ENCODE data around the gene TMEM50A. TPM values are rescaled to one million over a fixed set of nuclear protein-coding genes. Genes with fewer than 3 reads are reported as not detected.
"Not testable (repeated sequence)": the region's sequence is repeated elsewhere in the genome, so short reads cannot be mapped to it uniquely, and the experiment has no call there.

Gene TMEM50A
- total RNA-seq, 5 donors from 2014 or later (not counting 1 experiment from before 2014, with no cell fraction given): 74.8 to 104 (median 97.2) TPM

DNA sequence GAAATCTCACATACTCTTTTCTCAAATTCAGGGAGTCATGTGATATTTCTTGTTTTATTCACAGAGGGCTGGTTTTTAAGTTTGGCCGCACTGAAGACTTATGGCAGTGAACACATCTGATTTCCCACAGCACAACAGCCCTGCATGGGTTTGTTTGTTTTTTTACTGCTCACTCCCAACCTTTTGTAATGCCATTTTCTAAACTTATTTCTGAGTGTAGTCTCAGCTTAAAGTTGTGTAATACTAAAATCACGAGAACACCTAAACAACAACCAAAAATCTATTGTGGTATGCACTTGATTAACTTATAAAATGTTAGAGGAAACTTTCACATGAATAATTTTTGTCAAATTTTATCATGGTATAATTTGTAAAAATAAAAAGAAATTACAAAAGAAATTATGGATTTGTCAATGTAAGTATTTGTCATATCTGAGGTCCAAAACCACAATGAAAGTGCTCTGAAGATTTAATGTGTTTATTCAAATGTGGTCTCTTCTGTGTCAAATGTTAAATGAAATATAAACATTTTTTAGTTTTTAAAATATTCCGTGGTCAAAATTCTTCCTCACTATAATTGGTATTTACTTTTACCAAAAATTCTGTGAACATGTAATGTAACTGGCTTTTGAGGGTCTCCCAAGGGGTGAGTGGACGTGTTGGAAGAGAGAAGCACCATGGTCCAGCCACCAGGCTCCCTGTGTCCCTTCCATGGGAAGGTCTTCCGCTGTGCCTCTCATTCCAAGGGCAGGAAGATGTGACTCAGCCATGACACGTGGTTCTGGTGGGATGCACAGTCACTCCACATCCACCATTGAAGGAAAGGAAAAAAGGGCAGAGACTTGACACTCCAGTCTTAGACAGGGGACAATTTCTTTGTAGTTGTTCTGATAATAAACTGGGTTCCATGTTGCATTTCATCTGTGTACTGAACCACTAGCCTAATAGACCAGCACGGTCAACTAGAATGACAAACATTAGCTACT lies 22.8 kb downstream of the TMEM50A start:
- DNase-seq: no peak
- Mint-ChIP-seq H3K27me3 (no peaks in the 10 kb centered on the region), H3K36me3 (peaks cover 40% of the 10 kb centered on the region), H3K4me3 (no peak overlapping the region), H3K4me1 (peaks cover 13 to 25% (median 18%) of the 10 kb centered on the region in 3 donors), H3K9me3 (no peaks in the 10 kb centered on the region), H3K27ac (peak overlapping the region; percentile 49 to 75)
- WGBS (ENCODE audit: insufficient coverage): 100% methylated on average over 2 of the region's 7 CpGs
- H3K27me3 ChIP-seq (replicated peaks in 1 of 2; ENCODE audit: control insufficient read depth in 2 of 2, extremely low read depth in 1 of 2, insufficient read depth in 2 of 2, low read length in 1 of 2): no peaks in the 10 kb centered on the region
- ChIA-PET POLR2A (no interaction called here), CTCF (no interaction called here)
- no peak for ATAC-seq (replicated peaks in 1 of 4)
- no peaks in the 10 kb centered on the region for H3K9me3 ChIP-seq
- no peaks in the 10 kb centered on the region for H3K4me1 ChIP-seq (ENCODE audit: control insufficient read depth in 1 of 2, extremely low read depth in 1 of 2, insufficient read depth in 2 of 2, low read length in 2 of 2)
- no peak overlapping the region for H3K4me3 ChIP-seq (ENCODE audit: control insufficient read depth in 1 of 2, extremely low read depth in 1 of 2, low read length in 1 of 2)
- no peak overlapping the region for H3K27ac ChIP-seq (ENCODE audit: low read length)
- H3K36me3 ChIP-seq (ENCODE audit: control insufficient read depth in 2 of 2, extremely low read depth in 1 of 2, insufficient read depth in 1 of 2, low read length in 1 of 2): peaks cover 6 to 50% of the 10 kb centered on the region in 2 donors

DNA sequence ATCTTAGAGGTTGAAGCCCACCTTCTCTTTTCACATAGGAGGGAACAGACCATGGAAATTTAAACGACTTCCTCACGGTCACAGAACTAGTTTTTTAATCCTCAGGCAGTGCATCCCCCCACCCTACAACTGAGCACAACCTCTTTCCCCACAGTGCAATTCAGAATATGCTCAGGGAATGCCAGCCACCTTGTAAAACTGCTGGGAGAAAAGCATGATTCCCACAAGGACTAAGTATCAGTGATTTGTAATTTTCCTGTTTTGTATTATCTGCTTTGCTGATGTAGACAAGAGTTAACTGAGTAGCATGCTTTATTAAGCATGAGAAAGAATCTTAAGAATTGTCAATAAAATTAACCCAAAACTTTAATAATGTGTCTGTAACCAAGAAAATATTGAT lies 23.8 kb downstream of the TMEM50A start:
- Histone ChIP-seq H3K4me1 (ENCODE audit: control insufficient read depth in 1 of 2, extremely low read depth in 1 of 2, insufficient read depth in 2 of 2, low read length in 2 of 2) (no peaks in the 10 kb centered on the region), H3K9me3 (no peaks in the 10 kb centered on the region), H3K4me3 (ENCODE audit: control insufficient read depth in 1 of 2, extremely low read depth in 1 of 2, low read length in 1 of 2) (no peak overlapping the region), H3K27ac (ENCODE audit: low read length) (no peak overlapping the region), H3K27me3 (replicated peaks in 1 of 2; ENCODE audit: control insufficient read depth in 2 of 2, extremely low read depth in 1 of 2, insufficient read depth in 2 of 2, low read length in 1 of 2) (no peaks in the 10 kb centered on the region), H3K36me3 (ENCODE audit: control insufficient read depth in 2 of 2, extremely low read depth in 1 of 2, insufficient read depth in 1 of 2, low read length in 1 of 2) (peaks cover 6 to 40% of the 10 kb centered on the region in 2 donors)
- peaks cover 5 to 15% (median 10%) of the 10 kb centered on the region in 3 donors for H3K4me1 Mint-ChIP-seq
- no peak overlapping the region for H3K4me3 Mint-ChIP-seq
- no peaks in the 10 kb centered on the region for H3K27me3 Mint-ChIP-seq
- peaks cover 34% of the 10 kb centered on the region for H3K36me3 Mint-ChIP-seq
- no peak for DNase-seq
- WGBS (ENCODE audit: insufficient coverage): 100% methylated on average over 2 of the region's 2 CpGs
- ChIA-PET CTCF (no interaction called here), POLR2A (no interaction called here)
- peak overlapping the region; percentile 49 to 75 for H3K27ac Mint-ChIP-seq
- no peaks in the 10 kb centered on the region for H3K9me3 Mint-ChIP-seq
- no peak for ATAC-seq (replicated peaks in 1 of 4)

DNA sequence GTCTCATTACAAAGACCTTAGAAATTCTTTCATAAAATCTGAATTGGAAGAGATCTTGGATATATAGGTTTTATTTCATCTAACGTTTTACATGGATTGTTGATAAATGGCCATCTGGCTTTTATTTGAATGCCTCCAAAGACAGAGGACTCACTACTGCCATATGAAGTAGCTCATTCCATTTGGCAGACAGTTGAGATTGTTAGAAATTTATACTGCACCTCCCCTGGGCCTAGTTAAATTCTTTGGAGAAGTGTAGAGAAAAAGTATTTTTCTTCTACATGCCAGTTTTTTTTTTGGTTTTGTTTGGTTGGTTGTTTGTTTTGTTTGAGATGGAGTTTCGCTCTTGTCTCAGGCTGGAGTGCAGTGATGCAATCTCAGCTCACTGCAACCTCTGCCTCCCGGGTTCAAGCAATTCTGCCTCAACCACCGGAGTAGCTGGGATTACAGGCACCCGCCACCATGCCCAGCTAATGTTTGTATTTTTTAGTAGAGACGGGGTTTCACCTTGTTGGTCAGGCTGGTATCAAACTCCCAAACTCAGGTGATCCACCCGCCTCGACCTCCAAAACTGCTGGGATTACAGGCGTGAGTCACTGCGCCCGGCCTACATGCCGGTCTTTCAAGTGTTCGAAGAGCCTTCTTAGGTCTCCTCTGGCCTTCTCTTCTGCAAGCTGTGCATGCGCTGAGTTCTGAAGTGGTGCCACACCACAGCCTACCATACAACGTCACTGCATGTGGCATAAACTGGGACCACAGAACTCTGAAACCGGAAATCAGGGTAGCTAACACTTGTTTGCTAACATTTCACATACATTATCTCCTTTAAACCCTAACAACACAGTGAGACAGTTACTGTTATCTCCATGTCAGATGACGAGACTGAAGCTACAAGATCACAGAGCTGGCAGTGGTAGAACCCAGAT lies 24.8 kb downstream of the TMEM50A start:
- H3K9me3 ChIP-seq; H3K4me3 ChIP-seq (ENCODE audit: control insufficient read depth in 1 of 2, extremely low read depth in 1 of 2, low read length in 1 of 2); H3K27ac ChIP-seq (ENCODE audit: low read length); H3K9me3 Mint-ChIP-seq; H3K27me3 ChIP-seq (replicated peaks in 1 of 2; ENCODE audit: control insufficient read depth in 2 of 2, extremely low read depth in 1 of 2, insufficient read depth in 2 of 2, low read length in 1 of 2); H3K4me1 Mint-ChIP-seq; DNase-seq; H3K27me3 Mint-ChIP-seq; POLR2A ChIA-PET; CTCF ChIA-PET; H3K4me3 Mint-ChIP-seq; H3K4me1 ChIP-seq (ENCODE audit: control insufficient read depth in 1 of 2, extremely low read depth in 1 of 2, insufficient read depth in 2 of 2, low read length in 2 of 2); H3K27ac Mint-ChIP-seq: not testable (repeated sequence)
- peaks cover 6 to 35% of the 10 kb centered on the region in 2 donors for H3K36me3 ChIP-seq (ENCODE audit: control insufficient read depth in 2 of 2, extremely low read depth in 1 of 2, insufficient read depth in 1 of 2, low read length in 1 of 2)
- peaks cover 30% of the 10 kb centered on the region for H3K36me3 Mint-ChIP-seq
- WGBS (ENCODE audit: insufficient coverage): no CpG with 5 or more reads among the region's 17 CpGs
- ATAC-seq (replicated peaks in 1 of 4): peak; percentile 89 to 96 (median 93)

DNA sequence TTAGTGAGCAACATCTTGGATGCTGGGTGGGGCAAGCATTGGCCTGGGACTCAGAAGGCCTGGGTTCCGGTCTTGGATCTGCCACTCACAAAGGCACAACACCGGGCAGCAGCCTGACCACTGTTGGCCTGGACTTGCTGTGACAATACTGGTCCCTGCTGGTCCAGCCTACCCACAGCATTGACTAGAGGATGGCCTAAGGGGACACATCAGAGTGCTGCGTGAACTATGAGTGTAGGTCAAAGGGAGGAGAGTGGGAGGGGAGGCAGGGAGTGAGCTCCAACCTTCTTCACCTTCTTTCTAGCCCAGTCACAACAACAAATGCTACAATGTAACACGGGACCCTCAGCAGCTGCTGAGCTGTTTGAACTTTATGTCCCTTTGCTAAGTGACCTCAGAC lies 31.1 kb downstream of the TMEM50A start:
- CTCF ChIA-PET: no interaction called here
- H3K9me3 Mint-ChIP-seq: no peaks in the 10 kb centered on the region

DNA sequence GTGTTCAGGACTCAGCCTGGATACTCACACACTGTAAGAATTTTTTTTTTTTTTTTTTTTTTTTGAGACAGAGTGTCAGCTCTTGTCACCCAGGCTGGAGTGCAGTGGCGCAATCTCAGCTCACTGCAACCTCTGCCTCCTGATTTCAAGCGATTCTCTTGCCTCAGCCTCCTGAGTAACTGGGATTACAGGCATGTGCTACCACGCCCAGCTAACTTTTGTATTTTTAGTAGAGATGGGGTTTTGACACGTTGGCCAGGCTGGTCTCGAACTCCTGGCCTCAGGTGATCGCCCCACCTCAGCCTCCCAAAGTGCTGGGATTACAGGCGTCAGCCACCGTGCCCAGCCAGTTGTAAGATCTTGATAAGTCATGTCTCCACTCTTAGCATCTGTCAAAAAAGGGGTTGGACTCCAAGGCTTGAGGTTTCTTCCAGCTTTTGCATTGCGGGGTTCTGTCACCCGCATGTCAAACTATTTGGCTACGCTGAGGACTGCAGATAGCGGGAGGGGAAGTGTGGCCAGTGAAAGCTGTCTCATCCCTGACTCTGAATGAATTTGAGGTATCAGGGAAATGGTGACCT lies 31.6 kb downstream of the TMEM50A start:
- POLR2A ChIA-PET: not testable (repeated sequence)
- CTCF ChIA-PET: interaction anchor here in 1 of 2 donors (0.6 kb wide), 1 partner anchor 41 kb away, joined by 4 read pairs; no protein-coding TSS in a partner anchor

More for the DNA sequence above, 31.1 kb downstream of the TMEM50A start:
- Histone ChIP-seq H3K36me3 (ENCODE audit: control insufficient read depth in 2 of 2, extremely low read depth in 1 of 2, insufficient read depth in 1 of 2, low read length in 1 of 2) (no peaks in the 10 kb centered on the region), H3K27me3 (replicated peaks in 1 of 2; ENCODE audit: control insufficient read depth in 2 of 2, extremely low read depth in 1 of 2, insufficient read depth in 2 of 2, low read length in 1 of 2) (no peaks in the 10 kb centered on the region), H3K4me3 (ENCODE audit: control insufficient read depth in 1 of 2, extremely low read depth in 1 of 2, low read length in 1 of 2) (no peak overlapping the region), H3K27ac (ENCODE audit: low read length) (no peak overlapping the region), H3K4me1 (ENCODE audit: control insufficient read depth in 1 of 2, extremely low read depth in 1 of 2, insufficient read depth in 2 of 2, low read length in 2 of 2) (no peaks in the 10 kb centered on the region), H3K9me3 (no peaks in the 10 kb centered on the region)
- Mint-ChIP-seq H3K4me3 (no peak overlapping the region), H3K4me1 (no peaks in the 10 kb centered on the region), H3K36me3 (no peaks in the 10 kb centered on the region), H3K27ac (no peak overlapping the region), H3K27me3 (no peaks in the 10 kb centered on the region)
- ATAC-seq (replicated peaks in 1 of 4) (no peak), DNase-seq (no peak)
- POLR2A ChIA-PET: interaction anchor here in 1 of 2 donors (0.6 kb wide), 1 partner anchor 96 kb away, joined by 3 read pairs; no protein-coding TSS in a partner anchor
- 65% methylated on average over 3 of the region's 4 CpGs for WGBS (ENCODE audit: insufficient coverage)

DNA sequence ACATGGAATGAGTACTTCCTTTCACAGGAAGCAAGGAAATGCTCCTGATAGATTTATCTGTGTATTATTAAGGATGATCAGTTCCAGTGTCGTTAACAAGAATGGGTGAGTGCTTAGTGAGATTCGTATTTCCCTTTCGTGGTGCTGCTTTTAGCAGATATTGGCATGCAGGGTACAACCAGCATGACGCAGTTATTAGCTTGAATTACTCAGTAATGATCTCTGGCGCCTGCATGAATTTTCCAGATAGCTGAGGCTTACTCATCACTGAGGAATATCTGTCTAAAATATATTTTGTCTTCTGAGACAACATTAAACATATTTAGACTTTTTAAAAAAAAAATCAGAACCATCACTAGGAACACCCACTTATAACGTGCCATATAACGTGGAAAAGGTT lies 33.6 kb downstream of the TMEM50A start:
- H3K27me3 ChIP-seq (replicated peaks in 1 of 2; ENCODE audit: control insufficient read depth in 2 of 2, extremely low read depth in 1 of 2, insufficient read depth in 2 of 2, low read length in 1 of 2); H3K4me1 Mint-ChIP-seq; H3K36me3 Mint-ChIP-seq; H3K27me3 Mint-ChIP-seq; ATAC-seq (replicated peaks in 1 of 4); H3K4me3 Mint-ChIP-seq; H3K9me3 Mint-ChIP-seq; H3K4me1 ChIP-seq (ENCODE audit: control insufficient read depth in 1 of 2, extremely low read depth in 1 of 2, insufficient read depth in 2 of 2, low read length in 2 of 2); H3K36me3 ChIP-seq (ENCODE audit: control insufficient read depth in 2 of 2, extremely low read depth in 1 of 2, insufficient read depth in 1 of 2, low read length in 1 of 2); H3K9me3 ChIP-seq; POLR2A ChIA-PET; DNase-seq; H3K27ac ChIP-seq (ENCODE audit: low read length); H3K27ac Mint-ChIP-seq; H3K4me3 ChIP-seq (ENCODE audit: control insufficient read depth in 1 of 2, extremely low read depth in 1 of 2, low read length in 1 of 2): not testable (repeated sequence)
- CTCF ChIA-PET: interaction anchor here in 1 of 2 donors (0.6 kb wide), 1 partner anchor 1113 kb away, joined by 5 read pairs; no protein-coding TSS in a partner anchor
- no CpG with 5 or more reads among the region's 7 CpGs for WGBS (ENCODE audit: insufficient coverage)

More for the DNA sequence above, 31.6 kb downstream of the TMEM50A start:
- not testable (repeated sequence) for H3K4me1 Mint-ChIP-seq; H3K36me3 Mint-ChIP-seq; H3K27me3 ChIP-seq (replicated peaks in 1 of 2; ENCODE audit: control insufficient read depth in 2 of 2, extremely low read depth in 1 of 2, insufficient read depth in 2 of 2, low read length in 1 of 2); H3K9me3 Mint-ChIP-seq; H3K36me3 ChIP-seq (ENCODE audit: control insufficient read depth in 2 of 2, extremely low read depth in 1 of 2, insufficient read depth in 1 of 2, low read length in 1 of 2); H3K9me3 ChIP-seq; H3K4me1 ChIP-seq (ENCODE audit: control insufficient read depth in 1 of 2, extremely low read depth in 1 of 2, insufficient read depth in 2 of 2, low read length in 2 of 2); H3K4me3 Mint-ChIP-seq; ATAC-seq (replicated peaks in 1 of 4); H3K4me3 ChIP-seq (ENCODE audit: control insufficient read depth in 1 of 2, extremely low read depth in 1 of 2, low read length in 1 of 2); H3K27me3 Mint-ChIP-seq; H3K27ac Mint-ChIP-seq; DNase-seq; H3K27ac ChIP-seq (ENCODE audit: low read length)
- WGBS (ENCODE audit: insufficient coverage): 73% methylated on average over 3 of the region's 12 CpGs
